ENCODE measurements around the gene CCDC85C. TPM values are rescaled to one million over a fixed set of nuclear protein-coding genes. Genes with fewer than 3 reads are reported as not detected.

CCDC85C gene
- total RNA-seq, 4 donors from 2014 or later = 0.88 to 56.3 (median 13.6) TPM

DNA sequence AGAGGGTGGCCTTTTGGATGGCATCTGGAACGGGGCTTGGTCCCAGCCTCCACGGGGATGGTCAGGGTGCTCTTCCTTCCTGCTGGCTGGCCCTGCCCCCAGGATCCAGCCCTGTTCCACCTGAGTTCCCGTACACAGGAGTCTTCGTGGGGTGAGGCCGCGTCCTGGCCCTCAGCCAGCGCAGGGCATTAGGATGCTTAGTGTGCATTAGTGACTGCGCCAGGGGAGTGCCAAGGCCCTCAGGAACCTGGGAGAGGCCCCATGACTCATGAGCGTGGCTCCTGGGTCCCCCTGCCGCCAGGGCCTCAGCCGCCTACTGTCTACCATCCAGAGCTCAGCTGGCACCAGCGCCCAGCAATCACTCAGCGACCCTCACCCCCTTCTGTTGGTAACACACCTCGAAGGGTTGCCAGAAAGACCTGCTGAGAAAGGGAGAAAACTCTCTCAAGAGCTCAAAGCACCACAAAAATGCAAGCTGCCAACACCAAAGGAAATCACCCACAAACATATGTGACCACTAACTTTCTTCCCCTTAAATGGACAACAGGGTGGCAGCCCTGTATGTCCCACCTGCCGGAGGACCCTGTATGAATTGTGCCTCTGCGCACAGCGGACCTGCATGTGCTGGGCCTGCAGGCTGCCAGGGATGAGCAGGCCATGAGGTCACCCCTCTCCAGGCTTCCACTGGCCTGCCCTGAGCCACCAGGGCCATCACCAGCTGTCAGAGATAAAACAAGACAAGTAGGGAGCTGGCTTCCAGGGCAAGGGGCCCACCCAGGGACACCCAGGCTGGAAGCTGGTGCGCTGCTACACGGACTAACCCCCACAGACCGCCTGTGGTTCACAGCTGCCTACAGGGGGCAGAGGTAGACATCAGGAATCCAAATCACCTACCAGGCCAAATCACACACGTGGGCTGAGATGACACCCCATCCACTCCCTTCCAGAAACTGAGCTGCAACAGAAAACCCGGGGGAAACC lies 28.7 kb downstream of the CCDC85C start:
- Histone ChIP-seq H3K4me3 (no peak overlapping the region), H3K9me3 (no peaks in the 10 kb centered on the region), H3K27me3 (no peaks in the 10 kb centered on the region), H3K4me1 (peaks cover 59 to 65% of the 10 kb centered on the region in 2 donors), H3K36me3 (no peaks in the 10 kb centered on the region), H3K27ac (peak overlapping the region; percentile 83 to 85)
- intact Hi-C loops (cut with DNase I; ENCODE audit: low total_unique reads) = no loop called here
- TF ChIP-seq POLR2A (IDR thresholded peaks at IDR 0.05) = no peak
- peak in 2 of 4 experiments; percentile 20 to 40 for TF ChIP-seq CTCF (IDR thresholded peaks at IDR 0.05)
- DNase-seq = no peak

- Histone ChIP-seq H3K27me3 (no peaks in the 10 kb centered on the region), H3K4me3 (no peak overlapping the region), H3K4me1 (peaks cover 53 to 63% of the 10 kb centered on the region in 2 donors), H3K36me3 (no peaks in the 10 kb centered on the region), H3K9me3 (no peaks in the 10 kb centered on the region), H3K27ac (peak overlapping the region; percentile 83 to 85)
- TF ChIP-seq CTCF (IDR thresholded peaks at IDR 0.05) (peak in 1 of 4 experiments; percentile 19), POLR2A (IDR thresholded peaks at IDR 0.05) (no peak)
- DNase-seq = peak; percentile 78 to 80
- intact Hi-C loops (cut with DNase I; ENCODE audit: low total_unique reads) = no loop called here
Measured at GRCh38 chr14:99574099-99574880, 29.7 kb downstream of the CCDC85C start.

- peak overlapping the region; percentile 83 to 85 for H3K27ac ChIP-seq
- no peaks in the 10 kb centered on the region for H3K27me3 ChIP-seq
- H3K4me3 ChIP-seq = no peak overlapping the region
- H3K9me3 ChIP-seq = no peaks in the 10 kb centered on the region
- TF ChIP-seq POLR2A (IDR thresholded peaks at IDR 0.05) (no peak), CTCF (IDR thresholded peaks at IDR 0.05) (no peak)
- H3K36me3 ChIP-seq = no peaks in the 10 kb centered on the region
- intact Hi-C loops (cut with DNase I; ENCODE audit: low total_unique reads) = no loop called here
- no peak for DNase-seq
- H3K4me1 ChIP-seq = peaks cover 46 to 63% of the 10 kb centered on the region in 2 donors
Measured at GRCh38 chr14:99573436-99574098, 30.4 kb downstream of the CCDC85C start.

- no peaks in the 10 kb centered on the region for H3K27me3 ChIP-seq
Measured at GRCh38 chr14:99573000-99573330, 31.0 kb downstream of the CCDC85C start.

More at GRCh38 chr14:99573000-99573330, 31.0 kb downstream of the CCDC85C start:
- Histone ChIP-seq H3K36me3 (no peaks in the 10 kb centered on the region), H3K9me3 (no peaks in the 10 kb centered on the region), H3K4me1 (peaks cover 46 to 69% of the 10 kb centered on the region in 2 donors), H3K27ac (peak overlapping the region; percentile 83 to 85), H3K4me3 (no peak overlapping the region)
- TF ChIP-seq POLR2A (IDR thresholded peaks at IDR 0.05) = no peak
- TF ChIP-seq CTCF (IDR thresholded peaks at IDR 0.05) = no peak
- intact Hi-C loops (cut with DNase I; ENCODE audit: low total_unique reads) = no loop called here
- DNase-seq = no peak
